Measurements from ENCODE around the gene GAREM2. TPM values are rescaled to one million over a fixed set of nuclear protein-coding genes. Genes with fewer than 3 reads are reported as not detected.

The GAREM2 gene
- total and polyA plus RNA-seq, 11 donors, result 0.42 to 4.1 (median 0.81) TPM

GRCh38 chr2:26179446-26179913 is 6.6 kb downstream of the GAREM2 start:
- H3K9me3 ChIP-seq, result no peaks in the 10 kb centered on the region
- WGBS, 4 donors, result 16 to 27% (median 20%) methylated on average over 4 to 12 of the region's 12 CpGs
- H3K27me3 ChIP-seq, result peaks cover 0 to 13% (median 4%) of the 10 kb centered on the region in 9 donors
- intact Hi-C loops (cut with DNase I), result no loop called here
- TF ChIP-seq CTCF (IDR thresholded peaks at IDR 0.05), result no peak
- TF ChIP-seq POLR2A (IDR thresholded peaks at IDR 0.05), result no peak
- H3K27ac ChIP-seq, result no peak overlapping the region
- H3K4me1 ChIP-seq, result peaks cover 0 to 21% (median 8%) of the 10 kb centered on the region in 12 donors
- H3K36me3 ChIP-seq, result no peaks in the 10 kb centered on the region
- peak in 1 of 5 donors; percentile 21 for DNase-seq
- peak overlapping the region; percentile 23 to 70 (median 58) for H3K4me3 ChIP-seq
- ATAC-seq, result peak in 1 of 4 donors; percentile 73

GRCh38 chr2:26182441-26182840 is 9.6 kb downstream of the GAREM2 start:
- Histone ChIP-seq H3K4me3 (no peak overlapping the region), H3K36me3 (no peaks in the 10 kb centered on the region), H3K9me3 (no peaks in the 10 kb centered on the region), H3K27ac (no peak overlapping the region), H3K4me1 (peaks cover 0 to 33% (median 10%) of the 10 kb centered on the region in 12 donors), H3K27me3 (peaks cover 0 to 5% (median 0%) of the 10 kb centered on the region in 9 donors)
- intact Hi-C loops (cut with DNase I), result no loop called here
- ATAC-seq (no peak), DNase-seq (no peak)
- 60 to 89% (median 83%) methylated on average over 1 to 5 of the region's 5 CpGs for WGBS, 4 donors
- TF ChIP-seq POLR2A (IDR thresholded peaks at IDR 0.05) (no peak), CTCF (IDR thresholded peaks at IDR 0.05) (no peak)

- no peak for TF ChIP-seq POLR2A (IDR thresholded peaks at IDR 0.05)
- intact Hi-C loops (cut with DNase I), result no loop called here
- no peak overlapping the region for H3K27ac ChIP-seq
- H3K9me3 ChIP-seq, result no peaks in the 10 kb centered on the region
- no peak for DNase-seq
- peaks cover 0 to 33% (median 10%) of the 10 kb centered on the region in 12 donors for H3K4me1 ChIP-seq
- no peak overlapping the region for H3K4me3 ChIP-seq
- 94 to 96% (median 96%) methylated on average over 7 to 11 of the region's 11 CpGs for WGBS, 4 donors
- peaks cover 0 to 5% (median 0%) of the 10 kb centered on the region in 9 donors for H3K27me3 ChIP-seq
- ATAC-seq, result no peak
- peaks cover 0 to 2% (median 0%) of the 10 kb centered on the region in 9 donors for H3K36me3 ChIP-seq
Measured at GRCh38 chr2:26182887-26183630, 10.2 kb downstream of the GAREM2 start.

GRCh38 chr2:26184121-26184520 is 11.2 kb downstream of the GAREM2 start:
- H3K4me3 ChIP-seq, result peak overlapping the region; percentile 35 to 78 (median 63)

More at GRCh38 chr2:26184121-26184520, 11.2 kb downstream of the GAREM2 start:
- Histone ChIP-seq H3K9me3 (no peaks in the 10 kb centered on the region), H3K27me3 (peaks cover 0 to 5% (median 0%) of the 10 kb centered on the region in 9 donors), H3K36me3 (peaks cover 0 to 3% (median 0%) of the 10 kb centered on the region in 9 donors), H3K4me1 (peaks cover 0 to 26% (median 9%) of the 10 kb centered on the region in 12 donors), H3K27ac (peak overlapping the region in 2 of 12 donors; percentile 39 to 65)
- ATAC-seq, result no peak
- intact Hi-C loops (cut with DNase I), result no loop called here
- WGBS, 4 donors, result 36 to 56% (median 47%) methylated on average over 17 to 34 of the region's 34 CpGs
- DNase-seq, result no peak
- TF ChIP-seq POLR2A (IDR thresholded peaks at IDR 0.05) (no peak), CTCF (IDR thresholded peaks at IDR 0.05) (no peak)

All from heart left ventricle (tissue), 16 donors.